ENCODE results near the gene PLXNA2.

The PLXNA2 gene

GRCh38 chr1:208100106-208100505 lies 144.1 kb downstream of the PLXNA2 start:
- no peak overlapping the region for H3K4me3 ChIP-seq (ENCODE audit: low read length in 2 of 2)

GRCh38 chr1:208098773-208099172 lies 145.4 kb downstream of the PLXNA2 start:
- no peaks in the 10 kb centered on the region for H3K9me3 ChIP-seq (replicated peaks in 1 of 2; ENCODE audit: control insufficient read depth in 2 of 2, insufficient read depth in 1 of 2, low read depth in 1 of 2, low read length in 2 of 2)
- H3K4me2 ChIP-seq (ENCODE audit: insufficient read depth, low read length, poor library complexity, severe bottlenecking), result no peak overlapping the region
- no peaks in the 10 kb centered on the region for H3K36me3 ChIP-seq (replicated peaks in 1 of 2; ENCODE audit: control insufficient read depth in 2 of 2, insufficient read depth in 2 of 2, low read length in 2 of 2)
- H2BK15ac ChIP-seq (ENCODE audit: low read length), result no peak overlapping the region
- H2AFZ ChIP-seq (ENCODE audit: low read length), result peak overlapping the region; percentile 73
- H3K79me1 ChIP-seq (ENCODE audit: low read depth, low read length), result no peaks in the 10 kb centered on the region
- H3K4me1 ChIP-seq (ENCODE audit: control insufficient read depth in 2 of 2, insufficient read depth in 1 of 2, low read depth in 1 of 2, low read length in 2 of 2), result peaks cover 23 to 30% of the 10 kb centered on the region in 2 donors
- H4K8ac ChIP-seq (ENCODE audit: low read depth, low read length), result no peak overlapping the region
- no peak overlapping the region for H2BK120ac ChIP-seq (ENCODE audit: low read depth, low read length)
- no peak overlapping the region for H3K4me3 ChIP-seq (ENCODE audit: low read length in 2 of 2)
- no peaks in the 10 kb centered on the region for H3K27me3 ChIP-seq (ENCODE audit: control insufficient read depth in 3 of 3, insufficient read depth in 3 of 3, low read depth in 1 of 3, low read length in 3 of 3)
- no peak overlapping the region for H4K91ac ChIP-seq (ENCODE audit: low read depth, low read length, poor library complexity)
- H3K27ac ChIP-seq (replicated peaks; ENCODE audit: low read length), result no peak overlapping the region
- H3K9ac ChIP-seq (ENCODE audit: low read depth, low read length, poor library complexity), result no peak overlapping the region
- H3K14ac ChIP-seq (ENCODE audit: low read length), result no peak overlapping the region
- DNase-seq (ENCODE audit: low spot score), result no peak
- H3K18ac ChIP-seq (ENCODE audit: low read length), result no peak overlapping the region
- H2AK5ac ChIP-seq (ENCODE audit: low read depth, low read length), result no peak overlapping the region
- no peak overlapping the region for H3K23ac ChIP-seq (ENCODE audit: low read depth, low read length, poor library complexity)
- no CpG with 5 or more reads among the region's 7 CpGs for WGBS, 2 donors (ENCODE audit: extremely low coverage in 2 of 2, insufficient read length in 2 of 2, insufficient replicate concordance in 1 of 2)
- no peak overlapping the region for H2BK5ac ChIP-seq (ENCODE audit: low read length)
- no peak overlapping the region for H3K4ac ChIP-seq (ENCODE audit: low read length)
- H2BK12ac ChIP-seq (ENCODE audit: low read length), result no peak overlapping the region

More at GRCh38 chr1:208100106-208100505, 144.1 kb downstream of the PLXNA2 start:
- no peaks in the 10 kb centered on the region for H3K79me1 ChIP-seq (ENCODE audit: low read depth, low read length)
- no peak overlapping the region for H3K4ac ChIP-seq (ENCODE audit: low read length)
- H3K18ac ChIP-seq (ENCODE audit: low read length), result no peak overlapping the region
- no peak overlapping the region for H3K27ac ChIP-seq (replicated peaks; ENCODE audit: low read length)
- H3K36me3 ChIP-seq (replicated peaks in 1 of 2; ENCODE audit: control insufficient read depth in 2 of 2, insufficient read depth in 2 of 2, low read length in 2 of 2), result no peaks in the 10 kb centered on the region
- H3K9ac ChIP-seq (ENCODE audit: low read depth, low read length, poor library complexity), result no peak overlapping the region
- no peak overlapping the region for H3K4me2 ChIP-seq (ENCODE audit: insufficient read depth, low read length, poor library complexity, severe bottlenecking)
- H2BK5ac ChIP-seq (ENCODE audit: low read length), result no peak overlapping the region
- no CpG with 5 or more reads among the region's 4 CpGs for WGBS, 2 donors (ENCODE audit: extremely low coverage in 2 of 2, insufficient read length in 2 of 2, insufficient replicate concordance in 1 of 2)
- DNase-seq (ENCODE audit: low spot score), result no peak
- no peak overlapping the region for H2AK5ac ChIP-seq (ENCODE audit: low read depth, low read length)
- no peak overlapping the region for H2AFZ ChIP-seq (ENCODE audit: low read length)
- no peak overlapping the region for H4K8ac ChIP-seq (ENCODE audit: low read depth, low read length)
- no peak overlapping the region for H3K23ac ChIP-seq (ENCODE audit: low read depth, low read length, poor library complexity)
- H3K27me3 ChIP-seq (ENCODE audit: control insufficient read depth in 3 of 3, insufficient read depth in 3 of 3, low read depth in 1 of 3, low read length in 3 of 3), result no peaks in the 10 kb centered on the region
- no peak overlapping the region for H2BK120ac ChIP-seq (ENCODE audit: low read depth, low read length)
- no peak overlapping the region for H2BK12ac ChIP-seq (ENCODE audit: low read length)
- H3K4me1 ChIP-seq (ENCODE audit: control insufficient read depth in 2 of 2, insufficient read depth in 1 of 2, low read depth in 1 of 2, low read length in 2 of 2), result peaks cover 26 to 34% of the 10 kb centered on the region in 2 donors
- no peak overlapping the region for H4K91ac ChIP-seq (ENCODE audit: low read depth, low read length, poor library complexity)
- no peak overlapping the region for H3K14ac ChIP-seq (ENCODE audit: low read length)
- no peak overlapping the region for H2BK15ac ChIP-seq (ENCODE audit: low read length)
- no peaks in the 10 kb centered on the region for H3K9me3 ChIP-seq (replicated peaks in 1 of 2; ENCODE audit: control insufficient read depth in 2 of 2, insufficient read depth in 1 of 2, low read depth in 1 of 2, low read length in 2 of 2)

- Histone ChIP-seq H3K14ac (ENCODE audit: low read length) (no peak overlapping the region), H2BK120ac (ENCODE audit: low read depth, low read length) (no peak overlapping the region), H2AK5ac (ENCODE audit: low read depth, low read length) (no peak overlapping the region), H3K36me3 (replicated peaks in 1 of 2; ENCODE audit: control insufficient read depth in 2 of 2, insufficient read depth in 2 of 2, low read length in 2 of 2) (peaks cover 0 to 2% of the 10 kb centered on the region in 2 donors), H3K27ac (replicated peaks; ENCODE audit: low read length) (no peak overlapping the region), H3K4ac (ENCODE audit: low read length) (no peak overlapping the region), H3K23ac (ENCODE audit: low read depth, low read length, poor library complexity) (no peak overlapping the region), H3K27me3 (ENCODE audit: control insufficient read depth in 3 of 3, insufficient read depth in 3 of 3, low read depth in 1 of 3, low read length in 3 of 3) (no peaks in the 10 kb centered on the region), H4K8ac (ENCODE audit: low read depth, low read length) (no peak overlapping the region), H3K18ac (ENCODE audit: low read length) (no peak overlapping the region), H3K4me1 (ENCODE audit: control insufficient read depth in 2 of 2, insufficient read depth in 1 of 2, low read depth in 1 of 2, low read length in 2 of 2) (peaks cover 5 to 12% of the 10 kb centered on the region in 2 donors), H2BK5ac (ENCODE audit: low read length) (no peak overlapping the region), H2AFZ (ENCODE audit: low read length) (no peak overlapping the region), H2BK15ac (ENCODE audit: low read length) (no peak overlapping the region), H3K4me2 (ENCODE audit: insufficient read depth, low read length, poor library complexity, severe bottlenecking) (no peak overlapping the region), H3K4me3 (ENCODE audit: low read length in 2 of 2) (no peak overlapping the region), H3K9ac (ENCODE audit: low read depth, low read length, poor library complexity) (no peak overlapping the region), H4K91ac (ENCODE audit: low read depth, low read length, poor library complexity) (no peak overlapping the region), H3K9me3 (replicated peaks in 1 of 2; ENCODE audit: control insufficient read depth in 2 of 2, insufficient read depth in 1 of 2, low read depth in 1 of 2, low read length in 2 of 2) (no peaks in the 10 kb centered on the region), H3K79me1 (ENCODE audit: low read depth, low read length) (no peaks in the 10 kb centered on the region), H2BK12ac (ENCODE audit: low read length) (no peak overlapping the region)
- WGBS, 2 donors (ENCODE audit: extremely low coverage in 2 of 2, insufficient read length in 2 of 2, insufficient replicate concordance in 1 of 2), result no CpG with 5 or more reads among the region's 4 CpGs
- DNase-seq (ENCODE audit: low spot score), result peak; percentile 67
Observed at GRCh38 chr1:208093754-208094719, 150.1 kb downstream of the PLXNA2 start.

GRCh38 chr1:208093046-208093445 lies 151.1 kb downstream of the PLXNA2 start:
- Histone ChIP-seq H2BK15ac (ENCODE audit: low read length) (no peak overlapping the region), H3K4me2 (ENCODE audit: insufficient read depth, low read length, poor library complexity, severe bottlenecking) (no peak overlapping the region), H3K9ac (ENCODE audit: low read depth, low read length, poor library complexity) (no peak overlapping the region), H3K18ac (ENCODE audit: low read length) (no peak overlapping the region), H3K36me3 (replicated peaks in 1 of 2; ENCODE audit: control insufficient read depth in 2 of 2, insufficient read depth in 2 of 2, low read length in 2 of 2) (peaks cover 0 to 2% of the 10 kb centered on the region in 2 donors), H2BK120ac (ENCODE audit: low read depth, low read length) (no peak overlapping the region), H2AK5ac (ENCODE audit: low read depth, low read length) (no peak overlapping the region), H3K4me3 (ENCODE audit: low read length in 2 of 2) (no peak overlapping the region), H3K9me3 (replicated peaks in 1 of 2; ENCODE audit: control insufficient read depth in 2 of 2, insufficient read depth in 1 of 2, low read depth in 1 of 2, low read length in 2 of 2) (no peaks in the 10 kb centered on the region), H3K4me1 (ENCODE audit: control insufficient read depth in 2 of 2, insufficient read depth in 1 of 2, low read depth in 1 of 2, low read length in 2 of 2) (peaks cover 0 to 7% of the 10 kb centered on the region in 2 donors), H2BK12ac (ENCODE audit: low read length) (no peak overlapping the region), H4K91ac (ENCODE audit: low read depth, low read length, poor library complexity) (no peak overlapping the region), H2BK5ac (ENCODE audit: low read length) (no peak overlapping the region), H3K23ac (ENCODE audit: low read depth, low read length, poor library complexity) (no peak overlapping the region), H3K4ac (ENCODE audit: low read length) (no peak overlapping the region), H3K79me1 (ENCODE audit: low read depth, low read length) (no peaks in the 10 kb centered on the region), H4K8ac (ENCODE audit: low read depth, low read length) (no peak overlapping the region), H2AFZ (ENCODE audit: low read length) (no peak overlapping the region), H3K27ac (replicated peaks; ENCODE audit: low read length) (no peak overlapping the region), H3K27me3 (ENCODE audit: control insufficient read depth in 3 of 3, insufficient read depth in 3 of 3, low read depth in 1 of 3, low read length in 3 of 3) (no peaks in the 10 kb centered on the region), H3K14ac (ENCODE audit: low read length) (no peak overlapping the region)
- DNase-seq (ENCODE audit: low spot score), result no peak
- WGBS, 2 donors (ENCODE audit: extremely low coverage in 2 of 2, insufficient read length in 2 of 2, insufficient replicate concordance in 1 of 2), result no CpG with 5 or more reads among the region's 3 CpGs

All from neuronal stem cell (in vitro differentiated cells).